Gastrocnemius medialis (tissue), 4 donors: ENCODE measurements around the gene AP3B2. TPM values are rescaled to one million over a fixed set of nuclear protein-coding genes. Genes with fewer than 3 reads are reported as not detected.

Experiments used
- ATAC-seq, 2 donors: fragments of 150-250 bp; one replicate each; pipeline ENCODE4 v1.9.1; 2016
- DNase-seq, 2 donors: peaks; one replicate each; pipeline ENCODE4 v3.0.0-alpha.2; 2019
- H3K27ac ChIP-seq, 4 donors: fragments of 200-600 bp; sonication (generic); 1 replicate in 1 of 4; 2 replicates in 3 of 4; pipeline ENCODE4 v1.5.1; 2016 to 2018; ENCODE audit warnings: mild to moderate bottlenecking in 2 of 4, moderate library complexity in 1 of 4
- H3K27me3 ChIP-seq, 3 donors: fragments of 200-600 bp; sonication (generic) in 2 of 3; 1 replicate in 1 of 3; 2 replicates in 2 of 3; pipeline versions ENCODE4 v1.5.1 to v1.6.0; 2016 to 2019; ENCODE audit warnings: mild to moderate bottlenecking in 1 of 3, moderate library complexity in 1 of 3
- H3K36me3 ChIP-seq, 2 donors: fragments of 200-600 bp; sonication (generic) in 1 of 2; one replicate each; pipeline ENCODE4 v1.5.1; 2017 to 2018
- H3K4me1 ChIP-seq, 2 donors: fragments of 200-600 bp; sonication (generic) in 1 of 2; one replicate each; pipeline ENCODE4 v1.5.1; 2016 to 2017; ENCODE audit warnings: mild to moderate bottlenecking in 2 of 2
- H3K4me3 ChIP-seq, 4 donors: fragments of 200-600 bp; sonication (generic) in 3 of 4; 1 replicate in 1 of 4; 2 replicates in 3 of 4; pipeline ENCODE4 v1.5.1; 2016 to 2019; ENCODE audit warnings: mild to moderate bottlenecking in 2 of 4
- H3K9me3 ChIP-seq, 3 donors: fragments of 200-600 bp; sonication (generic) in 2 of 3; 1 replicate in 1 of 3; 2 replicates in 2 of 3; pipeline ENCODE4 v1.5.1; 2016 to 2019
- POLR2A ChIP-seq, 2 donors: fragments of 450-650 bp; IDR thresholded peaks; one replicate each; pipeline ENCODE4 v1.6.1; 2017; ENCODE audit warnings: antibody characterized with exemption in 2 of 2, mild to moderate bottlenecking in 2 of 2, moderate library complexity in 2 of 2
- in situ Hi-C, 4 donors: fragments of 200-750 bp; cut with MboI; loops; one replicate each; pipeline versions ENCODE4 v1.15.0 to v1.8.0; 2017; ENCODE audit warnings: low sequenced_read_pairs in 4 of 4
- intact Hi-C: fragments of 100-400 bp; cut with DNase I; formaldehyde crosslinking; loops from one replicate; pipeline ENCODE4 v1.15.1; 2023; ENCODE audit warnings: low total_unique reads
- total RNA-seq, 4 donors: library from RNA; depleted of rRNA; stranded (reverse); fragments of >200 nt; gene quantifications; one replicate each; pipeline versions ENCODE4 v1.1.0 to v1.2.3, GENCODE V29; 2016
- TF ChIP-seq, protein P1 (sequence below), 5 experiments: fragments of 450-650 bp in 3 of 5; fragments of 200-600 bp in 2 of 5; sonication (generic) in 2 of 5; IDR thresholded peaks in 4 of 5; conservative IDR thresholded peaks in 1 of 5; 1 replicate in 4 of 5; 2 replicates in 1 of 5; pipeline ENCODE4 v1.5.1; 2016 to 2019; ENCODE audit warnings: antibody characterized with exemption in 5 of 5, mild to moderate bottlenecking in 3 of 5, moderate library complexity in 3 of 5

Gene AP3B2
- total RNA-seq, 4 donors from 2014 or later, result 0.32 TPM; not detected in 3

DNA sequence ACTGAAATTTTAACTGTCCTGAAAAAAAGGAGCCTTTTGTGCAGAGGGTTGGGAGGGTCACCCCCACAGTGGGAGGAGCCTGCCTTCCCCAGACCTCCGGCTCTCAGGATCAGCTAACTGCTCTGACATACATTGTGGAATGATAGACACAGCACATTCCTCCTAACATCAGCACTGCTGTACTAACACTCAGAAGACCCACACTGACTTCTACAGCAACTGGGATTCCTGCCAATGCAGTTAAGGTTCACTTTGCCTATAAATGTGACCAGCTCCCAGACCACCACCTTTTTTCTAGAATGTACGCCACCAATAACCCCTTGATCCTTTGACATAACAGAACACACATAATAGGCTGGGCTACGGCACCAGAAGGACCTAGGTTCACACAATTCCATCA, 65.7 kb downstream of the AP3B2 start:
- DNase-seq (no peak), ATAC-seq (no peak)
- H3K4me1 ChIP-seq, result peaks cover 12 to 17% of the 10 kb centered on the region in 2 donors
- no peak overlapping the region for H3K27ac ChIP-seq
- H3K36me3 ChIP-seq, result no peaks in the 10 kb centered on the region
- TF ChIP-seq, protein P1, sequence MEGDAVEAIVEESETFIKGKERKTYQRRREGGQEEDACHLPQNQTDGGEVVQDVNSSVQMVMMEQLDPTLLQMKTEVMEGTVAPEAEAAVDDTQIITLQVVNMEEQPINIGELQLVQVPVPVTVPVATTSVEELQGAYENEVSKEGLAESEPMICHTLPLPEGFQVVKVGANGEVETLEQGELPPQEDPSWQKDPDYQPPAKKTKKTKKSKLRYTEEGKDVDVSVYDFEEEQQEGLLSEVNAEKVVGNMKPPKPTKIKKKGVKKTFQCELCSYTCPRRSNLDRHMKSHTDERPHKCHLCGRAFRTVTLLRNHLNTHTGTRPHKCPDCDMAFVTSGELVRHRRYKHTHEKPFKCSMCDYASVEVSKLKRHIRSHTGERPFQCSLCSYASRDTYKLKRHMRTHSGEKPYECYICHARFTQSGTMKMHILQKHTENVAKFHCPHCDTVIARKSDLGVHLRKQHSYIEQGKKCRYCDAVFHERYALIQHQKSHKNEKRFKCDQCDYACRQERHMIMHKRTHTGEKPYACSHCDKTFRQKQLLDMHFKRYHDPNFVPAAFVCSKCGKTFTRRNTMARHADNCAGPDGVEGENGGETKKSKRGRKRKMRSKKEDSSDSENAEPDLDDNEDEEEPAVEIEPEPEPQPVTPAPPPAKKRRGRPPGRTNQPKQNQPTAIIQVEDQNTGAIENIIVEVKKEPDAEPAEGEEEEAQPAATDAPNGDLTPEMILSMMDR (IDR thresholded peaks at IDR 0.05 in 4 of 5, conservative IDR thresholded peaks at IDR 0.05 in 1 of 5), result no peak
- no peak for TF ChIP-seq POLR2A (IDR thresholded peaks at IDR 0.05)
- no peak overlapping the region for H3K4me3 ChIP-seq
- in situ Hi-C loops, result no loop called here
- no peaks in the 10 kb centered on the region for H3K9me3 ChIP-seq
- intact Hi-C loops, result loop anchor here (10.0 kb wide), 1 partner anchor 171 kb away; no protein-coding TSS in a partner anchor
- H3K27me3 ChIP-seq, result peaks cover 35 to 51% (median 44%) of the 10 kb centered on the region in 3 donors

DNA sequence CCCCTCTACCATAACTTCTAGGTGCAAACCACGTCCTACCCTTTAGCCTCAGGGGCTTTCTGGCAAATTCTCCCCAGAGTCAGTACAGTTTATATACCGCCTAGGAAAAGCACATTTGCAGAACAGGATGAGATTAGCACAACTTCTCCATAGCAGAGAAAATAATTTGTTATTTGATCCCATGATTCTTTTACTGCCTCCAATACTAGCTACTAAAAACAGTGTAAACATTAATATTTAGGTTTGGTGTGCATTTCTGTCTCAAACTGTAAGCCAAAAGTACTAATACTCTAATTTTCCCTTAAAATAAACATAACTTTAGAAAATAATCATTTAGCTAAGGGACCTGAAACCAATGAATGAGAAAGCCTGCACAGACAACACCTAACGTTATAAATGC, 67.0 kb downstream of the AP3B2 start:
- ATAC-seq (no peak), DNase-seq (no peak)
- intact Hi-C loops (loop anchor here (10.0 kb wide), 1 partner anchor 172 kb away; no protein-coding TSS in a partner anchor), in situ Hi-C loops (no loop called here)
- Histone ChIP-seq H3K4me1 (peaks cover 12 to 13% of the 10 kb centered on the region in 2 donors), H3K4me3 (no peak overlapping the region), H3K9me3 (no peaks in the 10 kb centered on the region), H3K36me3 (no peaks in the 10 kb centered on the region), H3K27me3 (peaks cover 35 to 45% (median 38%) of the 10 kb centered on the region in 3 donors), H3K27ac (no peak overlapping the region)
- no peak for TF ChIP-seq POLR2A (IDR thresholded peaks at IDR 0.05)
- TF ChIP-seq, protein P1 (IDR thresholded peaks at IDR 0.05 in 4 of 5, conservative IDR thresholded peaks at IDR 0.05 in 1 of 5), result no peak

DNA sequence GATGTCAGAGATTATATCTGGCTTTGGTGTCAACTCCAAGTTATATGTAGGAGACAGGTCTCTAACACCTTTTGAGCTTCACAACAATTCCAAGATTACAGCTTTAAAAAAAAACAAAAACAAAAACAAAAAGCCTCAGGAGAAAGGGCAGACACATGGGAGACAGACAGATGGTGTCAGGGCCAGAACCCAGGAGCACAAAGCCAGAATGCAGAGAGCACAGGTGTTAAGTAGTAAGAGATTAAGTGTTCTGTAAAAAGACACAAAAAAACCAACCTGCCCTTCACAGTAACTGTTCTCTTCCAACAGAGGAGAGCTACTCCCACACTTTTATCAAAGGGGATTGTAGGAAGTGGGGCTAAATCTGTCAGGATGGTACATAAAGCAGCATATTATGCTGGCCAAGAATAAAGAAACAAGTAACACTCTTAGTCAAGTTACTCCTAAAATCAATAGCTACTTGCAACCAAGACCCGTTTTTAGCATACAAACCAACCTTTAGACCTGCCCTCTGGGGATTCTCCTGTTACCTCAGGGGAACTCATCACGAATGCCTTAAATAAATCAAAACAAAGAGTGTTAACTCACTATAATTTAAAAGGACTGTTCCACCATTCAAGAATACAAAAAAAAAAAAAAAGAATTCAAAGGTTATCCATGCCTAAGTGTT, 68.4 kb downstream of the AP3B2 start:
- H3K4me3 ChIP-seq, result no peak overlapping the region
- no peak overlapping the region for H3K27ac ChIP-seq
- no peaks in the 10 kb centered on the region for H3K36me3 ChIP-seq
- H3K9me3 ChIP-seq, result no peaks in the 10 kb centered on the region
- intact Hi-C loops, result loop anchor here (10.0 kb wide), 1 partner anchor 174 kb away; no protein-coding TSS in a partner anchor
- in situ Hi-C loops, result no loop called here
- TF ChIP-seq, protein P1 (IDR thresholded peaks at IDR 0.05 in 4 of 5, conservative IDR thresholded peaks at IDR 0.05 in 1 of 5), result no peak
- TF ChIP-seq POLR2A (IDR thresholded peaks at IDR 0.05), result no peak
- peaks cover 23 to 33% (median 27%) of the 10 kb centered on the region in 3 donors for H3K27me3 ChIP-seq
- H3K4me1 ChIP-seq, result peaks cover 4% of the 10 kb centered on the region in 2 donors
- ATAC-seq (no peak), DNase-seq (no peak)

DNA sequence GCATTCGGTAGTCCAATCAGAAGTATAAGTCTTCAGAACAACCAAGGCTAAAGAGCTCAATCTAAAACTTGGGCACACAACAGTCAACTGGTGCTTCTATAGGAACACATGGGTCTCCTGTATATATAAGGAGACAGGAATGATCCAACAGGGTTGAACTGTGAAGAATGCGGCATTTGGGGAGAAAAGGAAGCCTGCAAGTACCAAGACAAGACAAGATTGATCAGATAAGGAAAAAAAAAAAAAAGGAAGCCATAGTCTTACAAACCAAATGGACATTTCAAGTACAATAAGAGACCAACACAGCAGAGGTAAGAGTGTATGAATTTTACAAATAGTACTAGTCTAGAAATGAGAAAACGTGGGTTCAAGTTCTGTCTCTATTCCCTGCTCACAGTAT, 69.0 kb downstream of the AP3B2 start:
- intact Hi-C loops, result loop anchor here (10.0 kb wide), 1 partner anchor 174 kb away; no protein-coding TSS in a partner anchor
- Histone ChIP-seq H3K9me3 (no peaks in the 10 kb centered on the region), H3K4me1 (no peaks in the 10 kb centered on the region), H3K4me3 (no peak overlapping the region), H3K27me3 (peaks cover 17 to 27% (median 22%) of the 10 kb centered on the region in 3 donors), H3K36me3 (no peaks in the 10 kb centered on the region), H3K27ac (no peak overlapping the region)
- no peak for DNase-seq
- in situ Hi-C loops, result no loop called here
- TF ChIP-seq POLR2A (IDR thresholded peaks at IDR 0.05), result no peak
- TF ChIP-seq, protein P1 (IDR thresholded peaks at IDR 0.05 in 4 of 5, conservative IDR thresholded peaks at IDR 0.05 in 1 of 5), result no peak
- no peak for ATAC-seq
